NCI-H2081 treated with DMSO at 0.1 percent for 48 hours (cell line): ENCODE data around the gene AGFG2.
"Not testable (repeated sequence)": the region's sequence is repeated elsewhere in the genome, so short reads cannot be mapped to it uniquely, and the experiment has no call there.

Experiments
- DNase-seq: peaks from one replicate; lab custom pipeline; 2025; lab: John Stamatoyannopoulos, UW

AGFG2 gene

GRCh38 chr7:100521076-100521475 lies 17.9 kb upstream of the AGFG2 start:
- no peak for DNase-seq

- DNase-seq = not testable (repeated sequence)
Measured at GRCh38 chr7:100521909-100522593, 17.0 kb upstream of the AGFG2 start.

- not testable (repeated sequence) for DNase-seq
Measured at GRCh38 chr7:100523192-100523591, 15.8 kb upstream of the AGFG2 start.

- DNase-seq = not testable (repeated sequence)
Measured at GRCh38 chr7:100528108-100528866, 10.7 kb upstream of the AGFG2 start.

- DNase-seq = no peak
Measured at GRCh38 chr7:100532165-100533022, 6.6 kb upstream of the AGFG2 start.

- not testable (repeated sequence) for DNase-seq
Measured at GRCh38 chr7:100535982-100536381, 3.0 kb upstream of the AGFG2 start.

- DNase-seq = not testable (repeated sequence)
Measured at GRCh38 chr7:100536695-100537094, 2.3 kb upstream of the AGFG2 start.

GRCh38 chr7:100538348-100538653 lies 702 bp upstream of the AGFG2 start:
- DNase-seq = no peak

GRCh38 chr7:100539436-100540006 lies 518 bp downstream of the AGFG2 start:
- no peak for DNase-seq

- DNase-seq = no peak
Measured at GRCh38 chr7:100540073-100540723, 1.2 kb downstream of the AGFG2 start.

GRCh38 chr7:100541309-100541708 lies 2.3 kb downstream of the AGFG2 start:
- DNase-seq = not testable (repeated sequence)

GRCh38 chr7:100543586-100543985 lies 4.6 kb downstream of the AGFG2 start:
- DNase-seq = no peak

- DNase-seq = no peak
Measured at GRCh38 chr7:100544386-100544785, 5.4 kb downstream of the AGFG2 start.

- DNase-seq = no peak
Measured at GRCh38 chr7:100544967-100545359, 6.0 kb downstream of the AGFG2 start.

GRCh38 chr7:100545360-100546128 lies 6.5 kb downstream of the AGFG2 start:
- DNase-seq = no peak

GRCh38 chr7:100546129-100546925 lies 7.3 kb downstream of the AGFG2 start:
- peak; percentile 36 for DNase-seq

- peak; percentile 57 for DNase-seq
Measured at GRCh38 chr7:100546926-100547800, 8.2 kb downstream of the AGFG2 start.

GRCh38 chr7:100547872-100548271 lies 8.9 kb downstream of the AGFG2 start:
- DNase-seq = no peak

GRCh38 chr7:100548446-100548845 lies 9.4 kb downstream of the AGFG2 start:
- not testable (repeated sequence) for DNase-seq
